Activated naive CD4-positive, alpha-beta T cell (primary cell): ENCODE measurements around the gene TRPC1.

Experiments
- DNase-seq, 4 experiments: peaks; one replicate each; lab custom pipeline; 2025; lab: John Stamatoyannopoulos, UW

The TRPC1 gene

DNA sequence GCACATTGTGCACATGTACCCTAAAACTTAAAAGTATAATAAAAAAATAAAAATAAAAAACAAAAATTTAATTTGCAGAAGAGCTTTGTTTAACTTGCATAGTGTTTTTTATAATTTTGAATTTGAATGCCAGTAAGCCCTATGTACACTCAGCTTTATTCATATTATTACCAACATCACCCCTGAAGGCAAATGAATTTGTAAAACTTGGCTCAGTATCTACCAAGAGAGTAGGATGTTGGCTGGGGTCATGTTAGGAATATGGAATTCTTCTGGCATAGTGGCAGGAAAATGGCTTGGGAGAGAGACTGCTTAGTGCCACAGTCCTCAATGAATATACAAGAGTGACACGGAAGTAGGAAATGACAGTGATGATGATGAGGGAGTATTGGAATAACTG lies 30.7 kb downstream of the TRPC1 start:
- DNase-seq, result no peak

DNA sequence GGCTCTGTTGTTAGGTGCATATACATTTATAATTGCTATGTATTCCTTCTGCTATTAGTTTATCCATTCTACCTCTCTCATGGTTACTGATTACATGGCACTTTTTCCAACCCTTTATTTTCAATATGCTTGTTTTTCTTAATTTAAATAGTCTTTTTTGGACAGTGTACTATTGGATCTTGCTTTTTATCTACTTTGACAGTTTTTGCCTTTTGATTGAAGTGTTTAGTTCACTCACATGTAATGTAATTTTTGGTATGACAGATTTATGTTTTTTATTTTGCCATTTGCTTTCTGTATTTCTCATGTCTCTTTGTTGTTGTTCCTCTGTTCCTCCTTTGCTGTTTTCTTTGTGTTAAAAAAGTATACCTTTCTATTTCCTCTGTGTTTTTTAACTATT lies 44.5 kb downstream of the TRPC1 start:
- DNase-seq, result no peak

DNA sequence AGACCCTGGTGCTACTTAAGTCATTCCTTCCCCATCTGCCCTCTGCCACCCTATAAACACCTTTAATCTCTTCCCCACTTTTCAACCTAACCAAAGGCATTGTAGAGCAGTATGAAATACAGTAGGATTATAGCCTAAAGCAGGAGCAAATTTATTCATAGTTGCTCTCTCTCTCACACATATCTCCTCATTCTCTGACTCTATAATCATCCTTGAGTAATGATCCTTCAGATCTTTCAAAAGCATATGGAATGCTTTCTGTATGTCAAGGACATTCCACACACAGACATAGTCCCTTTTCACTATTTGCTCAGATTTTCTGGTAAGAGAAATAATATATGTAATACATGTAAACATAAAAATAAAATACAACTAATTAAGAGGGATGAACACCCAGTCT lies 54.1 kb downstream of the TRPC1 start:
- DNase-seq, result no peak

DNA sequence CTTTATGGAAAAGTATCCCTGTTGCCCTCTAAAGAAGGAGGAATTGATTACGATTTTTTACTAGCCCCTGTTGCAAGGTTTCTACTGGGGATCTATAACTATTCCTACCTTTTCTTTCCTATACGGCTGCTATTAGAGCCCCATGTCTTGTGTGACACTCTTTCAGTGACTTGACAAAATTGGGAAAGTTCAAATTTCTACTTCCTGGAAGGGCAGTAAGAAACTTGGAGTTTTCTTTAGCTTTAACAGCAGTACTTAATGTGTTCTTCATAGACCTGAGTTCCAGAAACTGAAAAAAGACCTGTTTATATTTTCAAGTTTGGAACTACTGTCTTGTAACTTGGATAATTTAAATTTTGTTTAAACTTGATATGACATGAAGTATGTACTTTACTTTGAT lies 54.7 kb downstream of the TRPC1 start:
- no peak for DNase-seq

DNA sequence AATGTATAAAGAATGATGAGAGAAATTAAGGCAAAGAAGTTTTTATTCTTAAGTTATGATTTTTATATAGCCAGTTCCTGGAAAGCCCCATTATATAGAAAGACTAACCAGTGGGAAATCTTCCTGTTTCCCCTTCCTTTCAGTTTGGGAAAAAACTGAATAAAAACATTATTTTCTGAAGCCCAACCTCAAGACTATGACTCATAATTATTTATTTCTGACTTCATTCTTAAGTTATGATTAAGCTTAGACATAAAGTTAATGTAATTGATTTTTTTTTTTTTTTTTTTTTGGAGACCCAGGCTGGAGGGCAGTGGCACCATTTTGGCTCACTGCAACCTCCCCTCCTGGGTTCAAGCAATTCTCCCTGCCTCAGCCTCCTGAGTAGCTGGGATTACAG lies 55.8 kb downstream of the TRPC1 start:
- no peak for DNase-seq

DNA sequence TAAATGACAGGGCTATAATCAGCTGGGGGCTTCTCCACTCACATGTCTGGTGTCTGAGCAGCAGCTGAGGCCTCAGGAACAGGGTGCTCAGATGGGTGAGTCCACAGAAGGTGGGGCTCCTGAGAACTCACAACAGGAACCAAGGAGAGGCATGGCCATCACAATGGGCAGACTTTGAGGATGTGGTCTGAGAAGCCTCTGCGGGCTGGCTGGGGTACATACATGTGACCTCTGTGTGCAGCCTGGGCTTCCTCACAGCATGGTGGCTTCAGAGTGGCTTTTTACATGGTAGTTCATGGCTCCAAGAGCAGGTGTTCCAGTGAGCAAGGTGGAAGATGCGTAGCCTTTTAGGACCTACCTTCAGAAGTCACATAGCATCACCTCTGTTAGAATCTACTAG lies 58.8 kb downstream of the TRPC1 start:
- DNase-seq, result no peak

DNA sequence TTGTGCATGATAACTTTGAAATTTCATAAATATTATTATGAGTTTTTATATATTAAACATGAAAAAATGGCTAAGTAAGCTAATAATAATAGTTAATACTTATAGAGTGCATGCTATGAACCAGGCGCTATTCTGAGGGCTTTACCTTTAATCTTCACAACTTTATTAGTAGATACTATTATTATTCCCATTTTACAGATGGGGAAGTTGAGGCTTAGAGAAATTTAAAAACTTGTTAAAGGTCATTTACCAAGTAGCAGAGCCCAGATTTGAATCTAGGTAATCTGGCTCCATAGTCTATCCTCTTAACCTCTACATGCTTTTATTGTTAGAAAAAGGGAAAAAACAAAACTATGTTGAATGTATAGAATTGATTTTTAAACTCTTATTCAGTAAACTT lies 60.4 kb downstream of the TRPC1 start:
- no peak for DNase-seq

DNA sequence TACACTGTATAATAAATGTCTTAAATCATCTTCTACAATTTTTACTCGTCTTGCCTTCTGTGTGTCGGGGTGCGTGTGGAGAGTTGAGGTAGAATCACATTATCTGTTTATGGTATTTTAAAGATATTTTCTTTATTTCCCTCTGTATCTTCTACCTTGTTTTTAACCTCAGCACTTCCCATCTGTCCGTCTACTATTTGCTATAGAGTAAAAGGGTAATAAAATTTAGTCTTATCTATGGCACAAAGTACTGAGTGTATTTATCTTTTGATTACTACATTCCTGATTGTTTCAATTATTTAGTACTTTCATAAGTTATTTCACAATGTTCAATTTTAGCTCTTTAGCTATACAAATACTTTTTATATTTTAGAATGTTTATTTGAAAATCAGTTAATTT lies 62.2 kb downstream of the TRPC1 start:
- no peak for DNase-seq

DNA sequence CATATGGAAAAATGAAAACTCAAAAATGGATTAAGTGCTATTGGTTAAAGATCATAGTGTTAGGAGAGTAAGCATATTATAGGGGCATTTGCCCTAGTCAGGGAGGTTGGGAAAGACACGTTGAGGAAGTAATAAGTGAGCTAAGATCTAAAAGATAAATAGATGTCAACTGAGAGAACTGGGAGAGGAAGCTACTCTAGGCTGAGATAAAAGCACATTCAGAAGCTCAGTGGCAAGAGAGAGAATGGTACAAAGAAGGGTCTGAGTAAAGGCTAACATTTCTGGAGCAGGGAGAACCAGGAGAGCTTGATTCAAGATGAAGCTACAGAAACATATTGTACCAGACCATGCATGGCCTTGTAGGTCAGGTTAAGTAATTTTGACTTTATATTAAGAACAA lies 63.9 kb downstream of the TRPC1 start:
- DNase-seq, result no peak

DNA sequence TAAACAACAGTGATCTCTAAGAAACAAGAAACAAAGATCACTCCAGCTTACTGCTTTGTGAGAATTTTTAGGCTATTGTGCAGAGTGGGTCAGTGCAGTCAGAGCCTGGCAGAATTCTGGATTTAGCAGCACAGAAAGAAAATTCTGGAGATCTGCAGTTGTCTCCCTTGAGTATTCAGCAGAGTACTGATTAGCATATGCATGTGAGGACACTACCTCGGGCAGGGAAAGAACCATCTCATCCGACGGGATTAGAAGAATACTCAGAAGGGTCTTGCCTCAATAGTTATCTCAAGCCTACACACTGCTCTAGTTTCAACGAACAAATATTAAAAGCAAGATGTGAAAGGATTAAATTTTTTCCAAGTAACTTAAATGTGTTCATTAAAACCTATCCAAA lies 70.7 kb downstream of the TRPC1 start:
- DNase-seq, result no peak

DNA sequence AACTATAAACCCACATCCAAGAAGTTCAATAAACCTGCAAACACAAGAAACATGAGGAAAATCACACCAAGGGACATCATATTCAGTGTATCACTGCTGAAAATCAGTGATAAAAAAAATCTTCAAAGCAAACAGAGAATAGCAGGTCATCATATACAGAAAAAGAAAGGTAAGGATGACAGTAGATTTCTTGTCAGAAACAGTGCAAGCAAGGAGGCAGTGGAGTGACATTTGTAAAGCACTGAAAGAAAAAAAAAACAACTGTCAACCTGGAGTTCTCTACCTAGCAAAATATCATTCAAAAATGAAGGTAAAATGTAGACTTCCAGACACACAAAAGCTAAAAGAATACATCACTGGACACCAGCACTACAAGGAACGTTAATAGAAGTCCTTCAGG lies 71.5 kb downstream of the TRPC1 start:
- DNase-seq, result no peak

DNA sequence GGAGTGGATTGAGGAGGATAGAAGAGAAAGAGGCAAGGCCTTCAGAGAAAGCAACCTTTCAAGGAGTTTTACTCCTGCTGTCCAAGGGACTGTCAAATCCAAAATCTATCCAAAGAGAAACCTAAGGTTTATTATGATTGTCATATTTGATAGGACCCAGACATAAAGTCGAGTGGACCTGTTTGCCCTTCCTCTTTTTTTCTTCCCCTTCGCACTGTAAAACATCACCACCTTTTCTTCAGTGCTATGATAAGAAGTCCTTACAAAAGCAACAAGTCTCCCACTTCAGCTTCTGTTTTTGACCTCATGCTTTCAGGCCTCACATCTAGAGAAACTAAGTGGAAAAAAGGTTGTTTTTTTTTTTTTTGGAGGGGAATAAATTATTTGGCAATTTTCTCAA lies 73.0 kb downstream of the TRPC1 start:
- DNase-seq, result no peak

DNA sequence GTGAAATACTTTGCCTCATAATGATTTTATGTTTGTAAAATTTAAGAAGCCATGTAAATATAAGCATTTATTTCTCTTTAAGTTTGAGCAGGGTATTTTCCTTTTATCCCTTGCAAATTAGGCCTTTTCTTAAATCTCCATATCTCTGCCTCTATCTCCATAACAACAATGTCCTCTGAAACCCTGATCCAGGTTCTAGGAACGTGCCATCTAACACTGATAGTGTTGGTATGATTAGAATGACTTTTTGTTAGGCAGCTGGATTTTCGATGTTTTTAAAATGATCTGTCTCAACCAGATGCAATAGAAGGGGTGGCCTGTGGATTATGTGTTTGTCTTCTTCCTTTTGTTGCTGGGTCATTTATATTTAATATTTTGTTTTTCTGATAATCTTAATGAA lies 77.9 kb downstream of the TRPC1 start:
- no peak for DNase-seq

DNA sequence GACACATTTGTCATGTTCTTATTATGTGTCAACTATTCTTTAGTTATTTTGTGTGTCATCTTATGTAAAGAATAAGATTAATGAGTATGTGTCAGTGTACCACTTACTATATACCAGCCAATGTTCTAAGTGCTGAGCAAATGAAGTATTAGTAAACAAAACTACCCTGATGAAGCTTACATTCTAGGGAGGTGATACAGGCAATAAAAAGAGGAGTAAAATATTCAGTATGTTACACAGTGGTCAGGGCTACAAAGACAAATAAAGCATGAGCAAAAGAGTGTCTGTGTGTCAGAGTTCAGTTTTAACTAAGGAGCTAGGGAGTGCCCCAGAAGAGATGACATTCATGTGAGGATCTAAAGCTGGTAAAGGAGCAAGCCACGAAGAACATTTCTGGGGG lies 79.1 kb downstream of the TRPC1 start:
- DNase-seq, result no peak

DNA sequence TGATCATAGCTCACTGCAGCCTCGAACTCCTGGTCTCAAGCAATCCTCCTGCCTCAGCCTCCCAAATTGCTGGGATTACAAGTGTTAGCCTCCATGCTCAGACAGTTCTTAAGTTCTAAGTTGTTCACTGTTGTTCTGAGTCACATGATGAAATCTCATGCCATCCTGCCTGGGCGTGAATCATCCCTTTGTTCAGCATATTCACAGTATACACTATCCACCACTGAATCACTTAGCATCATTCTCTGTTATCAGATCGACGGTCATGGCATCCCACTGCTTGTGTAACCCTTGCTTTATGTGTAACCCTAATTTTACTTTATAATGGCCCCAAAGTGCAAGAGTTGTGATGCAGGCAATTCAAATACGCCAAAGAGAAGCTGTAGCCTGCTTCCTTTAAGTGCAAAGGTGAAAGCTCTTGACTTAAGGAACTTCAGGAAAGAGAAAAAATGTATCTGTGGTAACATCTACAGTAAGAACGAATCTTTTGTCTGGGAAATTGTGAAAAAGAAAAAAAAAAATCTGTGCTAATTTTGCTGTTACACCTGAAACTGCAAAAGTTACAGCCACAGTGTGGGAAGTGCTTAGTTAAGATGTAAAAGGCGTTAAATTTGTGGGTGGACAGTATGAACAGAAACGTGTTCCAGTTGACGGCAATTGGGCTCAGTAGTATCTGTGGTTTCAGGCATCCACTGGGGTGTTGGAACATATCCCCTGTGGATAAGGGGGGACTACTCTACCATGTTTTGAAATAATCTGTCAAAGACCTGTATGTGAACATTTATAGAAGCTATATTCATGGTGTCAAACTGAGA lies 84.5 kb downstream of the TRPC1 start:
- no peak for DNase-seq

DNA sequence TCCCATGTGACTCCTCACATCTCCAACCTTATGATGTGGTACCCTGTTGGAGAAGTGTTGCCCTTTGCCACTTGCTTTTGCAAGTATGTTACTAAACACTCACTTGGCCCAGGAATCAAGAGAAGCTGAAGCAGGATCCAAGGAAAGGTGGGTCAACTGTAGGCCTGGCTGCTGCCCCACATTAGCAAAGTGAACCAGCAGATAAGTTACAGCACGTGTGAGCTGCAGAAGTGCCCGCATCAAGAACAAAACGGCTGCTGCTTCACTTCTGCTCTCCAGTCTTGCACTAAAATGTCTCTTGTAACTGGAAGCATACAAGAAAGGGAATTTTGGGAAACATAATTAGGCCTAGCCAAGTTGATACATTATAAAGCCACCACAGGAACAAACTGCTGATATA lies 85.4 kb downstream of the TRPC1 start:
- no peak for DNase-seq

DNA sequence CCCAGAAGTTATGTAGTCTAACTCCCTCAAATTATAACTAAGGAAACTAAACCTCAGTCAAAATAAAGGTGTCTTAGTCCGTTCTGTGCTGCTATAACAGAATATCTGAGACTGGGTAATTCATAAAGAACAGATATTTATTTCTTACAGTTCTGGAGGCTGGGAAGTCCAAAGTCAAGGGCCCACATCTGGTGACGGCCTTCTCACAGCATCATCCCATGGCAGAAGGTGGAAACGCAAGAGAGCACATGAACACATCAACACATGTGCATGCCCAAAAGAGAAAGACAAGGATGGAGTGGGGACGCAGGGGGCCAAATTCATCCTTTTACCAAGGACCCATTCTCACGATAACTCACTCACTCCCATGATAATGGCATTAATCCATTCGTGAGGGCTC lies 92.0 kb downstream of the TRPC1 start:
- DNase-seq, result no peak

DNA sequence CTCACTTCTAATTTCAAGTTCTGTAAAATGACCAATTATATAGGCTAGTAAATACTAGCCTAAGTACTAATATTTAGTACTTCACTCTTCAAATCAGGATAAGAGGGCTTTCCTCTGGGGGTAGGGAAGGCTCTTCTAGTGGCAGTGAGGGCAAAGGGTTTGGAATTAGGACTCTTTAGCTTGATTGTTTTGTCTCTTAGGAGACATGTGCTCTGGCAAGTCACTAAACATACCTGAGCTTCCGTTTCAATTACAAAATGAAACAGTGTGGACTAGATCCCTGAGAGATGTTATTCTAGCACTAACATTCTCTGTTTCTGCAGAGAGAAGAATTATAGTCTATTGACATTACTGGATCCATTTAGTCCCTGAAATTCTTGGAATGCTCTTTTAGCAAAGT lies 93.5 kb downstream of the TRPC1 start:
- no peak for DNase-seq

DNA sequence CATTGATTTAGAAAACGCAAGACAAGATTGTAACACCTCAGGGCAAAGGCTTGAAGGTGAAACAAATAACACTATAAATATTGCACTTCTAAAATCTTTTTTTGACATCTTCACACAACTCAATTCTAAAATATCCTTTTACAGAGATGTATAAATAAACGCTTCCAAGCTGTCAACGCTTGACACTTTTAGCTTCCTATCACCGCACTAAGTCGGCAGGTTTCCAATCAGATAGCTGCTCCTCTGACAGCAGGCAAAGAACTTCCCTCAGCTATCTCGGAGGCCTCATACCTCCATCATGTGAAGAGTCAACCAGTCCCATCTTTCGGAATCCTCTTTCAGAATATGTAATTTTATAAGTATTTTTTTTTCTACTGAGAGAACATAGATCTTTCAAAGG lies 94.1 kb downstream of the TRPC1 start:
- DNase-seq, result no peak

DNA sequence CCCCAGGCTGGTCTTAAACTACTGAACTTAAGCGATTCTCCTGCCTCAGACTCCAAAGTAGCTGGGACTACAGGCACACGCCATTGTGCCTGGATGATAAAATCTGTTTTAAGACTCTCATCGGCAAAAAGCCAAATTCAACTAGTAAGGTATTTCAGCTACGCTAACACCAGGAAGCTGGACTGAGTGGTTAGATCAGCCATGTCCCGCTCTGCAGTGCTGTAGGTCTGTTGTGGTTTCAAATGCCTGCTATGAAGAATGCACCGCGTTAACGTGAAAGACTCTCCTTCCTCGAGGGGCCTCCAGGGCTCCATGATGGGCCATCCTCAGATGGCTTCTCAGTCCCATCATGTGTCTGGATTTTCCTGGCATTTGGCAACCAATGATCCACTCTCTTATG lies 94.8 kb downstream of the TRPC1 start:
- no peak for DNase-seq

DNA sequence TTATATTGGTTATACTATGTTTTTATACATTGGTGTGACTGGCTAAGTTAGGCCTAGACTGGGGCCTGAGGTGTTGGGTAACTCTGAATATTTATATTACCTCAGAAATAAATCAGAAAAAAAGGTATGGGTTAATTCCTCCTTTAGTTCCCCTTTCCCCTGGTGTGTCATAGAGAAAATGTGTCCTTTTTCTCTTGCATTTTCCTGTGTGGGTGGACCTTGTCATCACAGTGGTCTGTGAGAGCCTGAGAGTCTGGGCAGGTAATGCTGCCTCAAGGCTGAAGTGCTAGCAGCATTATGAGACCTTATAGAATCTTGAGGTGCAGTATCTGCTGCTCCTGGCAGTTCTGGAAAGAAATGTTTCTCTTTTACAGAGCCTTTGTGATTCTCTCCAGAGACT lies 95.3 kb downstream of the TRPC1 start:
- no peak for DNase-seq

DNA sequence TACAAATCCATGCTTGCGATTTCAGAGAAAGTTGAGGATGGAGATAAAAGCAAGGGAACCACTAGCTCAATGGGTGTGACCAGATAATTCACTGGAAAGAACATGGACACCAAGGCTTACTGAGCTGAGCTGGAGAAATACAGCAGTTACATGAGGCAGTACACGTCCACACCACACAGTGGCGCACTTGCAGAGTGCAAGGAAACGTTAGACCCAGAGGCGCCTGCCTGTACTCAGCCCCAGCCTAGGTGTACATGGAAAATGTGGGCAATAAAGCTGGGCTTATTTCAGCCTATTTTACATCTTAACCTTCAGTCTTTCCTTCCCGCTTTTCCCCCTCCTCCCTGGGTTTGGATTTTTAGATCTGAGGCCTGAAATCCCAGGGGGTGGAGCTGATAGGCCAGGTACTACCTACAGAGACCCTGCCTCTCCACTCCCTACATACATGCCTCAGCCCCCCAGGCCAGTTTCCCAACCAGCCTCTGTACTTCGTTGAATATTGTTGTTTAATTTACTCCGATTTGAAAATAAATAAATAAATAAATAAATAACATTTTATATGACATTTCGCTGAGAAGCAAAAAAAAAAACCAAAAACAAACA lies 105.0 kb downstream of the TRPC1 start:
- DNase-seq, result peak in 2 of 4 experiments; percentile 22 to 24

DNA sequence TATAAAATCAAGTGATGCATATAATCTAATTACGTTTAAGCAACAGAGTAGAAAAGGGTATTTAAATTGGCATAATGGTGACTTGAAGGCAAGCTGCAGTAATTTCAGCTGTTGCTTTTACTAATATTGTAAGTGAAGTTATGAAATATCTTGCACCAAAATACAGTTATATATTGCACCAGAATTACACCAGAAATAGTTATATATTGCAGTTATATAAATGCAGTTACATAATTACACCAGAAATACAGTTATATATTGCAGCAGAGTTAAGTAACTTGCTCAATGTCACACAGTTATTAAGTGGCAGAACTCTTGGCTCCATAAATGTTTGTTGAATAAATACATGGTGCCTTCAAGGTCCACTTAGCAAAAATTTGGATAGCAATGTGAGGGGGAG lies 113.7 kb downstream of the TRPC1 start:
- no peak for DNase-seq

DNA sequence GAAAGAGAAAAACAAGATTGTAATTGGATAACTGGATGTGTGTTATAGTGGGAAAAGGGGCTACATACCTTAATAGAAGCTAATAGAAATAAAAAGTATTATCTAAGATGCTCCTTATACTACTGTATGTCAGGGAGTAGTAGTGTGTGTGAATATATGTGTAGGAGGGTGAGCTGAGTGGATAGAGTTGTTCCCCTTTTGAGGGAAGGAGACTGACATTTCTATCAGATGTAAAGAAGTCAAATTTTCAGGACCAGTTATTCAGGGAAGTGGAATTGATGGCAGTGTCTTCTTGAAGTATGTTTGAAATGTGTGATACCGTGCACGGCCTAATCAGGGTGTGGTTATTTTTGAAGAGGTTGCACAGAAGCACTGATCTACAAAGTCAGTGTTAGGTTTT lies 116.0 kb downstream of the TRPC1 start:
- DNase-seq, result no peak
